H9 (cell line): ENCODE results near the gene ARHGEF38. TPM values are rescaled to one million over a fixed set of nuclear protein-coding genes. Genes with fewer than 3 reads are reported as not detected.

Experiments
- DNase-seq: peaks from one replicate; pipeline ENCODE4 v3.0.0-alpha.2; 2017
- H2AFZ ChIP-seq: one replicate; pipeline ENCODE4 v1.6.1; 2013; ENCODE audit warnings: mild to moderate bottlenecking, low read length, control low read depth, moderate library complexity
- H2AK5ac ChIP-seq: 2 replicates; pipeline ENCODE4 v1.6.1; 2013; ENCODE audit warnings: low read length, control low read depth, mixed read lengths; ENCODE audit not compliant: insufficient read length
- H2BK120ac ChIP-seq: one replicate; pipeline ENCODE4 v1.6.1; 2013; ENCODE audit warnings: low read depth, mild to moderate bottlenecking, low read length, control low read depth, inconsistent platforms; ENCODE audit not compliant: poor library complexity, severe bottlenecking
- H2BK12ac ChIP-seq: 2 replicates; pipeline ENCODE4 v1.6.1; 2013; ENCODE audit warnings: low read length, control low read depth, mixed read lengths, low read depth; ENCODE audit not compliant: insufficient read length
- H2BK15ac ChIP-seq: 2 replicates; pipeline ENCODE4 v1.6.1; 2013; ENCODE audit warnings: low read depth, low read length, control low read depth
- H2BK20ac ChIP-seq: one replicate; pipeline ENCODE4 v1.6.1; 2013; ENCODE audit warnings: low read depth, mild to moderate bottlenecking, low read length, control low read depth, inconsistent platforms; ENCODE audit not compliant: poor library complexity, severe bottlenecking
- H2BK5ac ChIP-seq: 2 replicates; pipeline ENCODE4 v1.6.1; 2013; ENCODE audit warnings: low read length, control low read depth, mixed read lengths; ENCODE audit not compliant: insufficient read length
- H3K14ac ChIP-seq: 2 replicates; pipeline ENCODE4 v1.6.1; 2013; ENCODE audit warnings: low read length, control low read depth; ENCODE audit not compliant: insufficient read depth
- H3K18ac ChIP-seq: 2 replicates; pipeline ENCODE4 v1.6.1; 2013; ENCODE audit warnings: low read depth, mild to moderate bottlenecking, mixed read lengths, low read length, control low read depth; ENCODE audit not compliant: insufficient read length
- H3K23ac ChIP-seq: 2 replicates; pipeline ENCODE4 v1.6.1; 2013; ENCODE audit warnings: low read length, control low read depth, mixed read lengths, low read depth; ENCODE audit not compliant: insufficient read length
- H3K23me2 ChIP-seq: 2 replicates; pipeline ENCODE4 v1.6.1; 2013; ENCODE audit warnings: low read depth, mild to moderate bottlenecking, mixed read lengths, low read length, control low read depth; ENCODE audit not compliant: insufficient read length, poor library complexity, severe bottlenecking
- H3K27ac ChIP-seq: 2 replicates; pipeline ENCODE4 v1.5.1; 2013; ENCODE audit warnings: low read length, control low read depth, mixed read lengths, low read depth; ENCODE audit not compliant: insufficient read length
- H3K27me3 ChIP-seq: 2 replicates; pipeline ENCODE4 v1.6.1; 2013; ENCODE audit warnings: low read length, control low read depth, inconsistent platforms; ENCODE audit not compliant: insufficient read depth
- H3K4ac ChIP-seq: 2 replicates; pipeline ENCODE4 v1.6.1; 2013; ENCODE audit warnings: low read depth, mild to moderate bottlenecking, control low read depth, inconsistent platforms, low read length, moderate library complexity
- H3K4me1 ChIP-seq: 2 replicates; pipeline ENCODE4 v1.6.1; 2013; ENCODE audit warnings: low read length, control low read depth, inconsistent platforms; ENCODE audit not compliant: insufficient read depth
- H3K4me2 ChIP-seq: 2 replicates; pipeline ENCODE4 v1.6.1; 2013; ENCODE audit warnings: low read length, control low read depth, mixed read lengths; ENCODE audit not compliant: insufficient read length, insufficient read depth
- H3K56ac ChIP-seq: 2 replicates; pipeline ENCODE4 v1.6.1; 2013; ENCODE audit warnings: low read depth, mild to moderate bottlenecking, mixed read lengths, low read length, control low read depth; ENCODE audit not compliant: insufficient read length
- H3K79me1 ChIP-seq: 2 replicates; pipeline ENCODE4 v1.6.1; 2013; ENCODE audit warnings: low read depth, mild to moderate bottlenecking, moderate library complexity, low read length, control low read depth, inconsistent platforms; ENCODE audit not compliant: insufficient read depth, poor library complexity, severe bottlenecking
- H3K79me2 ChIP-seq: 2 replicates; pipeline ENCODE4 v1.6.1; 2013; ENCODE audit warnings: low read length, control low read depth, inconsistent platforms; ENCODE audit not compliant: insufficient read depth
- H3K9ac ChIP-seq: 2 replicates; pipeline ENCODE4 v1.6.1; 2013; ENCODE audit warnings: low read length, control low read depth, mixed read lengths; ENCODE audit not compliant: insufficient read length; ENCODE audit errors: extremely low read depth
- H3K9me3 ChIP-seq: one replicate; pipeline ENCODE4 v1.6.1; 2013; ENCODE audit warnings: low read depth, low read length, inconsistent platforms; ENCODE audit not compliant: control insufficient read depth
- H3T11ph ChIP-seq: one replicate; pipeline ENCODE4 v1.6.1; 2013; ENCODE audit warnings: mild to moderate bottlenecking, low read length, control low read depth, inconsistent platforms
- H4K20me1 ChIP-seq: one replicate; pipeline ENCODE4 v1.6.1; 2013; ENCODE audit not compliant: control insufficient read depth, insufficient read length, insufficient read depth
- H4K5ac ChIP-seq: 2 replicates; pipeline ENCODE4 v1.6.1; 2013; ENCODE audit warnings: low read depth, mild to moderate bottlenecking, mixed read lengths, low read length, control low read depth; ENCODE audit not compliant: insufficient read length
- H4K8ac ChIP-seq: replicated peaks from 2 replicates; pipeline ENCODE4 v1.6.1; 2013; ENCODE audit warnings: low read length, control low read depth, mixed read lengths, low read depth; ENCODE audit not compliant: insufficient read length
- H4K91ac ChIP-seq: 2 replicates; pipeline ENCODE4 v1.6.1; 2013; ENCODE audit warnings: low read depth, mild to moderate bottlenecking, moderate library complexity, mixed read lengths, low read length, control low read depth; ENCODE audit not compliant: insufficient read length
- H3K27ac Mint-ChIP-seq, 3 experiments: 2 replicates in 2 of 3; 3 replicates in 1 of 3; pipeline ENCODE4 v1.8.0; 2020 to 2021; ENCODE audit warnings: mixed read lengths in 3 of 3, mild to moderate bottlenecking in 1 of 3, moderate library complexity in 1 of 3
- H3K27me3 Mint-ChIP-seq: 2 replicates; pipeline ENCODE4 v1.8.0; 2021; ENCODE audit warnings: low read depth, mild to moderate bottlenecking, moderate library complexity, mixed read lengths
- H3K36me3 Mint-ChIP-seq, 3 experiments: 2 replicates in 2 of 3; 3 replicates in 1 of 3; pipeline ENCODE4 v1.8.0; 2020 to 2021; ENCODE audit warnings: low read depth in 3 of 3, mixed read lengths in 3 of 3; ENCODE audit not compliant: insufficient read depth in 1 of 3
- H3K4me1 Mint-ChIP-seq, 2 experiments: 2 replicates each; pipeline ENCODE4 v1.8.0; 2020; ENCODE audit warnings: mixed read lengths in 2 of 2
- H3K4me3 Mint-ChIP-seq, 2 experiments: 2 replicates in 1 of 2; 3 replicates in 1 of 2; pipeline ENCODE4 v1.8.0; 2020 to 2021; ENCODE audit warnings: mild to moderate bottlenecking in 2 of 2, mixed read lengths in 2 of 2, moderate library complexity in 1 of 2
- H3K9me3 Mint-ChIP-seq, 2 experiments: 2 replicates in 1 of 2; 3 replicates in 1 of 2; pipeline ENCODE4 v1.8.0; 2020; ENCODE audit warnings: mild to moderate bottlenecking in 2 of 2, mixed read lengths in 2 of 2, moderate library complexity in 1 of 2
- WGBS: extraction: QIAGEN DNeasy Blood & Tissue Kit; methylation state at CpG from one replicate; pipeline ENCODE4 v1.1.7; 2013; ENCODE audit warnings: missing lambda C conversion rate, low lambda C conversion rate, mixed read lengths; ENCODE audit not compliant: insufficient read length; ENCODE audit errors: extremely low coverage; 5-methylcytosine and 5-hydroxymethylcytosine counted together
- total RNA-seq: library from RNA; stranded (reverse); gene quantifications from 2 replicates; pipeline ENCODE4 v1.2.1, GENCODE V29; 2021
- TF ChIP-seq, protein P1 (sequence below): fragments of 200-600 bp; sonication (generic); conservative IDR thresholded peaks from 3 replicates; pipeline ENCODE4 v1.8.0; 2021; ENCODE audit warnings: antibody characterized with exemption, mild to moderate bottlenecking

Gene ARHGEF38
- total RNA-seq, 1 experiment from 2014 or later: not detected

DNA sequence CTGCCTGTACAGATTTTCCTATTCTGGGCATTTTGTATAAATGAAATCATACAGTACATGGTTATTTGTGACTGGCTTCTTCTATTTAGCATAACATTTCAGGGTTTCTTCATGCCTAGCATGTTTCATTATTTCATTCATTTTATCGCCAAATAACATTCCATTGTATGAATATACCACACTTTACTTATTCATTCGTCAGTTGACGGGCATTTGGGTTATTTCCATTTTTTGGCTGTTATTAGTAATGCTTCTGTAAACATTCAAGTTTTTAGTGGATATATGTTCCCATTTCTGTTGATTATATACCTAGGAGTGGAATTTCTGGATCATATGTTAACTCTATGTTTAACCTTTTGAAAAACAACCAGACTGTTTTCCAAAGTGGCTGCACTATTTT, 108.6 kb downstream of the ARHGEF38 start:
- H3K79me2 ChIP-seq: no peaks in the 10 kb centered on the region
- H2BK15ac ChIP-seq: no peak overlapping the region
- H3K79me1 ChIP-seq: no peaks in the 10 kb centered on the region
- no peak overlapping the region for H3K27ac Mint-ChIP-seq
- peaks cover 5% of the 10 kb centered on the region; the same call in 1 of the 2 replicates for H3K27me3 Mint-ChIP-seq
- H2BK20ac ChIP-seq: no peak overlapping the region
- no peak overlapping the region for H3K18ac ChIP-seq
- no peak overlapping the region for H3K27ac ChIP-seq
- H3T11ph ChIP-seq: no peak overlapping the region
- H3K36me3 Mint-ChIP-seq: no peaks in the 10 kb centered on the region
- no peak overlapping the region for H4K8ac ChIP-seq
- no peak overlapping the region for H3K14ac ChIP-seq
- WGBS: no CpG with 5 or more reads among the region's 3 CpGs
- no peak overlapping the region for H3K56ac ChIP-seq
- no peak overlapping the region for H2AFZ ChIP-seq
- no peak for DNase-seq
- no peak overlapping the region for H3K4ac ChIP-seq
- H4K20me1 ChIP-seq: no peaks in the 10 kb centered on the region
- no peak overlapping the region for H3K23ac ChIP-seq
- H3K9me3 Mint-ChIP-seq: no peaks in the 10 kb centered on the region
- H3K9ac ChIP-seq: no peak overlapping the region
- H3K4me1 ChIP-seq: no peaks in the 10 kb centered on the region
- no peak overlapping the region for H4K5ac ChIP-seq
- H3K4me3 Mint-ChIP-seq: no peak overlapping the region
- no peaks in the 10 kb centered on the region for H3K23me2 ChIP-seq
- H3K27me3 ChIP-seq: no peaks in the 10 kb centered on the region
- H2BK5ac ChIP-seq: no peak overlapping the region
- H2AK5ac ChIP-seq: no peak overlapping the region
- TF ChIP-seq, protein P1, sequence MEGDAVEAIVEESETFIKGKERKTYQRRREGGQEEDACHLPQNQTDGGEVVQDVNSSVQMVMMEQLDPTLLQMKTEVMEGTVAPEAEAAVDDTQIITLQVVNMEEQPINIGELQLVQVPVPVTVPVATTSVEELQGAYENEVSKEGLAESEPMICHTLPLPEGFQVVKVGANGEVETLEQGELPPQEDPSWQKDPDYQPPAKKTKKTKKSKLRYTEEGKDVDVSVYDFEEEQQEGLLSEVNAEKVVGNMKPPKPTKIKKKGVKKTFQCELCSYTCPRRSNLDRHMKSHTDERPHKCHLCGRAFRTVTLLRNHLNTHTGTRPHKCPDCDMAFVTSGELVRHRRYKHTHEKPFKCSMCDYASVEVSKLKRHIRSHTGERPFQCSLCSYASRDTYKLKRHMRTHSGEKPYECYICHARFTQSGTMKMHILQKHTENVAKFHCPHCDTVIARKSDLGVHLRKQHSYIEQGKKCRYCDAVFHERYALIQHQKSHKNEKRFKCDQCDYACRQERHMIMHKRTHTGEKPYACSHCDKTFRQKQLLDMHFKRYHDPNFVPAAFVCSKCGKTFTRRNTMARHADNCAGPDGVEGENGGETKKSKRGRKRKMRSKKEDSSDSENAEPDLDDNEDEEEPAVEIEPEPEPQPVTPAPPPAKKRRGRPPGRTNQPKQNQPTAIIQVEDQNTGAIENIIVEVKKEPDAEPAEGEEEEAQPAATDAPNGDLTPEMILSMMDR: no peak
- no peak overlapping the region for H2BK120ac ChIP-seq
- no peak overlapping the region for H2BK12ac ChIP-seq
- H4K91ac ChIP-seq: no peak overlapping the region
- no peaks in the 10 kb centered on the region for H3K4me1 Mint-ChIP-seq
- H3K9me3 ChIP-seq: no peaks in the 10 kb centered on the region
- H3K4me2 ChIP-seq: no peak overlapping the region
